AG09319 (cell line): ENCODE measurements around the gene ZCWPW1.
"Not testable (repeated sequence)": the region's sequence is repeated elsewhere in the genome, so short reads cannot be mapped to it uniquely, and the experiment has no call there.

ENCODE experiments used
- DNase-seq: peaks from one replicate; pipeline ENCODE4 v3.0.0-alpha.2; 2010; ENCODE audit warnings: low read depth; ENCODE audit errors: extremely low read depth
- TF ChIP-seq, protein P1 (sequence below): IDR thresholded peaks from 2 replicates; pipeline ENCODE4 v1.5.1; 2011; ENCODE audit warnings: low read depth, mild to moderate bottlenecking, inconsistent platforms, low read length, moderate library complexity

ZCWPW1 gene

DNA sequence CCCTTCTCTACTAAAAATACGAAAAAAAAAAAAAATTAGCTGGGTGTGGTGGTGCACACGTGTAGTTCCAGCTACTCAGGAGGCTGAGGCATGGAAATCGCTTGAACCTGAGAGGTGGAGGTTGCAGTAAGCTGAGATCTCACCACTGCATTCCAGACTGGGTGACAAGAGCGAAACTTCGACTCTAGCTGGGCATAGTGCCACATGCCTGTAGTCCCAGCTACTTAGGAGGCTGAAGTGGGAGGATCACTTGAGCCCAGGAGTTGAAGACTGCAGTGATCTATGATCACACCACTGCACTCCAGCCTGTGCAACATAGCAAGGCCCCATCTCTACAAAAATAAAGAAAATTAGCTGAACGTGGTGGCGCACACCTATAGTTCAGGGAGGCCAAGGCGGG lies 36.8 kb upstream of the ZCWPW1 start:
- TF ChIP-seq, protein P1, sequence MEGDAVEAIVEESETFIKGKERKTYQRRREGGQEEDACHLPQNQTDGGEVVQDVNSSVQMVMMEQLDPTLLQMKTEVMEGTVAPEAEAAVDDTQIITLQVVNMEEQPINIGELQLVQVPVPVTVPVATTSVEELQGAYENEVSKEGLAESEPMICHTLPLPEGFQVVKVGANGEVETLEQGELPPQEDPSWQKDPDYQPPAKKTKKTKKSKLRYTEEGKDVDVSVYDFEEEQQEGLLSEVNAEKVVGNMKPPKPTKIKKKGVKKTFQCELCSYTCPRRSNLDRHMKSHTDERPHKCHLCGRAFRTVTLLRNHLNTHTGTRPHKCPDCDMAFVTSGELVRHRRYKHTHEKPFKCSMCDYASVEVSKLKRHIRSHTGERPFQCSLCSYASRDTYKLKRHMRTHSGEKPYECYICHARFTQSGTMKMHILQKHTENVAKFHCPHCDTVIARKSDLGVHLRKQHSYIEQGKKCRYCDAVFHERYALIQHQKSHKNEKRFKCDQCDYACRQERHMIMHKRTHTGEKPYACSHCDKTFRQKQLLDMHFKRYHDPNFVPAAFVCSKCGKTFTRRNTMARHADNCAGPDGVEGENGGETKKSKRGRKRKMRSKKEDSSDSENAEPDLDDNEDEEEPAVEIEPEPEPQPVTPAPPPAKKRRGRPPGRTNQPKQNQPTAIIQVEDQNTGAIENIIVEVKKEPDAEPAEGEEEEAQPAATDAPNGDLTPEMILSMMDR, result no peak
- no peak for DNase-seq

DNA sequence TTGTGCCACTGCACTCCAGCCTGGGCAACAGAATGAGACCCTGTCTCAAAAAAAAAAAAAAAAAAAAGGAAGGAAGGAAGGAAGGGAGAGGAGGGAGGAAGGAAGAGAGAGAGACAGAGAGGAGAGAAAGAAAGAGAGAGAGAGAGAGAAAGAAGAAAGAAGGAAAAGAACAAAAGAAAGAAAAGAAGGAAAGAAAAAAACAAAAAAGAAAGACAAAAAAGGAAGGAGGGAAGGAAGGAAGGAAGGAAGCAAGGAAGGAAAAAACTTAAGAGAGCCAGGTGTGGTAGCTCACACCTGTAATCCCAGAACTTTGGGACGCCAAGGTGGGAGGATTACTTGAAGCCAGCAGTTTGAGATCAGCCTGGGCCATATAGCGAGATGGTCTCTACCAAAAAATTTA lies 36.3 kb upstream of the ZCWPW1 start:
- TF ChIP-seq, protein P1, result no peak
- DNase-seq, result no peak

DNA sequence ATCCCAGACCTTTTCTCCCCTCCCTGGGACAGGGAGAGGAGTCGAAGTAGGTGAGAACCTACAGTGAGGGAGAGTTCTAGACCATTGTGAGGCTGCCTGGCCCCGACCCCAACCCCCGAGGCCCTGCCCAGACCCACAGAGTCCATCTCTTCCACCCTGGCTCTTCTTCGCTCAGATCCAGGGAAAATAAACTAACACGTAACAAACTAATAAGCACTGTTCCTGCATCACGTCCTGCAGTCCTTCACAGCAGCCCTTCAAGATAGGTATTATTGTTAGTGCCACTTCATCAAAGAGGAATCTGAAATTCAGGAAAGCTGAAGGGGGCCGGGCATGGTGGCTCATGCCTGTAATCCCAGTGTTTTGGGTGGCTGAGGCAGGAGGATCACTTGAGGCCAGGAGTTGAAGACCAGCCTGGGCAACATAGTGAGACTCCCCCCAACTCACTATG lies 35.7 kb upstream of the ZCWPW1 start, which contains the start of gene SPACDR:
TSS of gene SPACDR (minus strand) at position 51 of the 451 bp plus-strand sequence. CDS start 235 bp downstream, outside the sequence.
- DNase-seq, result no peak
- TF ChIP-seq, protein P1, result no peak

DNA sequence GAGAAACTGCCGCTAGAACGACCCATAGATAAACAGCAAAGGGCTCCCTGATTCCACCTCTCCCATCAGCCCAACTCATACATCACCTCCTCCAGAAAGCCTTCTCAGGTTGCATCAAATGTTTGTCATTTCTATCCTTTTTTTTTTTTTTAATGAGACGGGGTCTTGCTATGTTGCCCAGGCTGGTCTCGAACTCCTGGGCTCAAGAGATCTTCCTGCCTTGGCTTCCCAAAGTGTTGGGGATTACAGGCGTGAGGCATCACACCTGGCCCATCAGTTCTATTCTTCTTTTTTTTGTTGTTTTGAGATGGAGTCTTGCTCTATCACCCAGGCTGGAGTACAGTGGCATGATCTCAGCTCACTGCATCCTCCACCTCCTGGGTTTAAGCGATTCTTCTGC lies 28.5 kb upstream of the ZCWPW1 start:
- DNase-seq, result no peak
- TF ChIP-seq, protein P1, result no peak

DNA sequence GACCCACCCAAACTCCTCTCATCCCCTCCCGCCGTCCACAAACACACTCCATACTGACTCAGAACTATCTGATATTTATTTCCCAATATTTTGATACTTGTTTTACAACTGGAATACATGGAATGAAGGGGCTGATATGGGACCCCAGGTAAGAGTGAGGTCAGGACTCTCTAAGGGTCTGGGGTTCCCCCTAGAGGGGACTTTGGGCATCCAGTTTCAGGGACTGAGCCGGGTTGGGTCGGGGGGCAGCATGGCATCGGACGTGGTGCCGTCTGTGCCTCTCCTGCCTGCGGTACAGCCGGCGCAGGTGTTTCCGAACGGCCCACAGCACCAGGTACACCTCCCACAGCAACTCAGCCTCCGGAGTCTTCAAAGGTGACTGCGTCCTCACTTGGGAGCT lies 28.1 kb upstream of the ZCWPW1 start:
- TF ChIP-seq, protein P1, result no peak
- DNase-seq, result no peak

DNA sequence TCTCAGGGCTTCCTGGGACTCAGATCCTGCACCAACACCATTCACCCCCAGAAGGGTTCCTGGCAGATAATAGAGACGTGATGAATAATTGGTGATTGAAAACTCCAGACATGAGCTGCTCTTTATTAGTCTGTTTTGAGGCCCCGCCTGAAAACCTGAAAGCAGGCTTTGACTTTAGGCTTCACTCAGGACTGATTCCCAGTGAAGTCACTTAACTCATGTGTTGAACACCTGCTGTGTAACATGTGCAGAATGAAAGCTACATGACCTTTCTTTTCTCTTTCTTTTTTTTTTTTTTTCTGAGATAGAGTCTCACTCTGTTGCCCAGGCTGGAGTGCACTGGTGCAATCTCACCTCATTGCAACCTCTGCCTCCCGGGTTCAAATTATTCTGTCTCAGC lies 26.7 kb upstream of the ZCWPW1 start:
- TF ChIP-seq, protein P1, result no peak

DNA sequence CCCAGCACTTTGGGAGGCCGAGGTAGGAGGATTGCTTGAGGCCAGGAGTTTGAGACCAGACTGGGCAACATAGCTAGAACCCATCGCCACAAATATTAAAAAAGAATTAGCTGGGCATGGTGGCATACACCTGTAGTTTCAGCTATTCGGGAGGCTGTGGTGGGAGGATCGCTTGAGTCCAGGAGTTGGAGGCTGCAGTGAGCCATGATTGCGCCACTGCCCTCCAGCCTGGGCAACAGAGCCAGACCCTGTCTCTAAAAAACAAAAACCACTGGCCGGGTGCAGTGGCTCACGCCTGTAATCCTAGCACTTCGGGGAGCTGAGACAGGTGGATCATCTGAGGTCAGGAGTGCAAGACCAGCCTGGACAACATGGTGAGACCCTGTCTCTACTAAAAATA lies 25.4 kb upstream of the ZCWPW1 start:
- DNase-seq, result not testable (repeated sequence)

More for the DNA sequence above, 26.7 kb upstream of the ZCWPW1 start:
- DNase-seq, result no peak

DNA sequence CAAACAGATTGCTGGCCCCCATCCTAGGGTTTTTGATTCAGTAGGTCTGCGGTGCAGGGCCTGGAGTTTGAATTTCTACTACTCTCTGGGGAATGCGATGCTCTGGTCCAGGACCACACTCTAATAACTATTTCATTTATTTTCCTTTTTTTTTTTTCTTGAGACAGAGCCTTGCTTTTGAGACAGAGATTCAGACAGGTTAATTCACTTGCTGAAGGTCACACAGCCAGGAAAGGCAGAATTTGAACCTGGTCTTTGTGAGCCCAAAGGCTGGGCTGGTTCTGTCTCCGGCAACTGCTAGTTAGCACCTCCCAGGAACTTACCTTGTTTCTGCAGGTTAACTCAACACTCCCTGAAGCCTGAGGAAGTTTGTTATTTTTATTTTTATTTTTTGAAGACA lies 24.0 kb upstream of the ZCWPW1 start:
- no peak for DNase-seq
- TF ChIP-seq, protein P1, result no peak
